ENCODE measurements around the gene PPP4R2.

The PPP4R2 gene

DNA sequence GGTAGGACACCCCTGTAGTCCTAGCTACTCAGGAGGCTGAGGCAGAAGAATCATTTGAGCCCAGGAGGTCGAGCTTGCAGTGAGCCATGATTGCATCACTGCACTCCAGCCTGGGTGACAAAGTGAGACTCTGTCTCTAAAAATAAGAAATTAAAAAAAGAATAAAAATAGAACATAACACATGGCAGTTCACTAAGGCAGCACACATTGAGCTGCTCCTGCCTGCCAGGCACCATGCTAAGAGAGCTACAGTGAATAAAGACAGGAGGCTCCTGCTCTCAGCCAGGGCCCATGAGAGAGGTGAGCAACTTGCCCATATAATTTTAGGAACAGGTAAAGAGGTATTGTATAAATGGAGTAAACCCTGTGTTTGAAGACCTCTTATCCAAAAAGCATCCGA lies 119.2 kb downstream of the PPP4R2 start:
- H3K4me3 Mint-ChIP-seq, result no peak overlapping the region
- H3K36me3 Mint-ChIP-seq (ENCODE audit: insufficient read depth), result no peaks in the 10 kb centered on the region
- ATAC-seq (replicated peaks; ENCODE audit: extremely low read depth, poor library complexity, severe bottlenecking) (no peak), DNase-seq (ENCODE audit: low spot score in 2 of 2) (no peak)
- H3K4me1 Mint-ChIP-seq, result no peaks in the 10 kb centered on the region
- no peak overlapping the region for H3K27ac Mint-ChIP-seq (ENCODE audit: low read depth)
- H3K27me3 Mint-ChIP-seq, result peaks cover 24% of the 10 kb centered on the region
- no peaks in the 10 kb centered on the region for H3K9me3 Mint-ChIP-seq

All from central memory CD8-positive, alpha-beta T cell (primary cell).